Erythroblast (primary cell): Measurements from ENCODE around the gene ANP32B.
A peak's percentile ranks its signal among the peaks of the same experiment; 100 is the strongest.

Experiments used
- GATA1 ChIP-seq: IDR thresholded peaks from 2 replicates; pipeline ENCODE4 v1.6.1; 2011; ENCODE audit warnings: low read depth, mild to moderate bottlenecking, control low read depth, low read length, moderate library complexity
- POLR2A ChIP-seq: IDR thresholded peaks from 2 replicates; pipeline ENCODE4 v1.6.1; 2011; ENCODE audit warnings: mild to moderate bottlenecking, low read length

- TF ChIP-seq POLR2A (peak; percentile 46), GATA1 (no peak)
Measured at GRCh38 chr9:97940741-97941140, 42.4 kb upstream of the ANP32B start.
